ENCODE results near the gene UNC13A. TPM values are rescaled to one million over a fixed set of nuclear protein-coding genes. Genes with fewer than 3 reads are reported as not detected.
A peak's percentile ranks its signal among the peaks of the same experiment; 100 is the strongest.

Gene UNC13A
- polyA plus RNA-seq, 1 of the 3 experiments (the other 2 are of a cell fraction) = 0.38 TPM

GRCh38 chr19:17720440-17720839 is 32.3 kb upstream of the UNC13A start:
- Histone ChIP-seq H3K4me3 (ENCODE audit: low read depth in 2 of 2, low read length in 1 of 2) (peak overlapping the region; percentile 74 to 82), H3F3A (replicated peaks; ENCODE audit: insufficient read depth) (no peaks in the 10 kb centered on the region), H3K27me3 (ENCODE audit: insufficient read depth) (no peaks in the 10 kb centered on the region), H3K36me3 (replicated peaks in 1 of 2; ENCODE audit: control insufficient read depth in 1 of 2, insufficient read depth in 2 of 2, low read length in 1 of 2) (peaks cover 10 to 16% of the 10 kb centered on the region in 2 experiments), H3K79me2 (ENCODE audit: insufficient read depth) (peaks cover 34% of the 10 kb centered on the region), H3K27ac (ENCODE audit: low read depth in 2 of 2, low read length in 1 of 2) (no peak overlapping the region; a peak in 1 of 4 replicates), H3K4me2 (peak overlapping the region; percentile 96), H3K9me2 (no peaks in the 10 kb centered on the region), H2AFZ (ENCODE audit: low read depth) (no peak overlapping the region), H3K9ac (peak overlapping the region; percentile 75), H4K20me1 (ENCODE audit: insufficient read depth) (peaks cover 29% of the 10 kb centered on the region), H3K4me1 (ENCODE audit: control insufficient read depth in 1 of 2, insufficient read depth in 2 of 2, low read depth in 1 of 2, low read length in 1 of 2) (peaks cover 16 to 20% of the 10 kb centered on the region in 2 experiments; a peak in 2 of 4 replicates), H3K9me3 (no peaks in the 10 kb centered on the region)
- WGBS (ENCODE audit: low lambda C conversion rate) = 11% methylated on average over 6 of the region's 7 CpGs
- ChIA-PET POLR2A (no interaction called here), CTCF (interaction anchor here (0.6 to 5.9 kb wide), 6 partner anchors 17 to 566 kb away, joined by 3 to 30 read pairs (median 3); partner anchors contain the start of gene RPL18A)
- DNase-seq = no peak
- TF ChIP-seq FOXJ3 (CRISPR knock-in tag; IDR thresholded peaks at IDR 0.05) (no peak), FOSL2 (IDR thresholded peaks at IDR 0.05; ENCODE audit: borderline replicate concordance, low read depth) (no peak), CTCF (IDR thresholded peaks at IDR 0.05) (no peak), GATA2 (CRISPR knock-in tag; IDR thresholded peaks at IDR 0.05) (no peak), IRF3 (IDR thresholded peaks at IDR 0.05; ENCODE audit: low read depth, low read length) (no peak), TEAD4 (IDR thresholded peaks at IDR 0.05; ENCODE audit: borderline replicate concordance, insufficient read depth) (no peak), TAF1 (IDR thresholded peaks at IDR 0.05; ENCODE audit: borderline replicate concordance, low read depth, low read length) (no peak), USF2 (IDR thresholded peaks at IDR 0.05; ENCODE audit: borderline replicate concordance, low read depth, low read length) (no peak)

- Histone ChIP-seq H3K4me2 (peak overlapping the region; percentile 96), H3K79me2 (ENCODE audit: insufficient read depth) (peaks cover 34% of the 10 kb centered on the region), H3K9ac (peak overlapping the region; percentile 75), H3K4me3 (ENCODE audit: low read depth in 2 of 2, low read length in 1 of 2) (peak overlapping the region; percentile 74 to 82), H3K36me3 (replicated peaks in 1 of 2; ENCODE audit: control insufficient read depth in 1 of 2, insufficient read depth in 2 of 2, low read length in 1 of 2) (peaks cover 5 to 11% of the 10 kb centered on the region in 2 experiments), H3F3A (replicated peaks; ENCODE audit: insufficient read depth) (no peaks in the 10 kb centered on the region), H3K4me1 (ENCODE audit: control insufficient read depth in 1 of 2, insufficient read depth in 2 of 2, low read depth in 1 of 2, low read length in 1 of 2) (peaks cover 16 to 20% of the 10 kb centered on the region in 2 experiments; a peak in 2 of 4 replicates), H3K9me3 (no peaks in the 10 kb centered on the region), H3K27ac (ENCODE audit: low read depth in 2 of 2, low read length in 1 of 2) (peak overlapping the region in 1 of 2 experiments; percentile 24; a peak in 1 of 4 replicates), H2AFZ (ENCODE audit: low read depth) (no peak overlapping the region), H3K9me2 (no peaks in the 10 kb centered on the region), H3K27me3 (ENCODE audit: insufficient read depth) (no peaks in the 10 kb centered on the region), H4K20me1 (ENCODE audit: insufficient read depth) (peaks cover 28% of the 10 kb centered on the region)
- ChIA-PET CTCF (interaction anchor here (0.6 to 5.9 kb wide), 7 partner anchors 13 to 567 kb away, joined by 3 to 30 read pairs (median 3); partner anchors contain the start of gene RPL18A), POLR2A (interaction anchor here (0.8 to 1.5 kb wide), 2 partner anchors 114 to 140 kb away, joined by 3 to 4 read pairs; partner anchors contain the start of gene RPL18A)
- 1% methylated on average over 12 of the region's 38 CpGs for WGBS (ENCODE audit: low lambda C conversion rate)
- peak; percentile 79 for DNase-seq
- TF ChIP-seq MXI1 (IDR thresholded peaks at IDR 0.05; ENCODE audit: low read depth, low read length) (no peak), GABPA (IDR thresholded peaks at IDR 0.05; ENCODE audit: low read depth) (no peak), CHD2 (IDR thresholded peaks at IDR 0.05; ENCODE audit: low read length, partially characterized antibody) (no peak), EP300 (IDR thresholded peaks at IDR 0.05; ENCODE audit: borderline replicate concordance in 1 of 2, low read depth in 1 of 2, low read length in 1 of 2) (no peak), YY1 (IDR thresholded peaks at IDR 0.05; ENCODE audit: low read depth) (no peak), CTCF (IDR thresholded peaks at IDR 0.05) (no peak), RCOR1 (IDR thresholded peaks at IDR 0.05; ENCODE audit: low read length) (no peak), MEF2A (IDR thresholded peaks at IDR 0.05; ENCODE audit: borderline replicate concordance, low read depth) (no peak), NRF1 (IDR thresholded peaks at IDR 0.05; ENCODE audit: low read depth, low read length) (no peak), TAF1 (IDR thresholded peaks at IDR 0.05; ENCODE audit: borderline replicate concordance, low read depth, low read length) (no peak), ZBTB33 (IDR thresholded peaks at IDR 0.05; ENCODE audit: borderline replicate concordance, low read depth) (no peak)
These were observed 31.7 kb upstream of the UNC13A start for GRCh38 chr19:17719730-17720400.
